Prostate gland (tissue), 2 donors: ENCODE data around the gene RAB36. TPM values are rescaled to one million over a fixed set of nuclear protein-coding genes. Genes with fewer than 3 reads are reported as not detected.

Experiments
- DNase-seq: peaks from one replicate; pipeline ENCODE4 v3.0.0-alpha.2; 2019; ENCODE audit warnings: low spot score
- H3K27ac ChIP-seq, 2 donors: fragments of 200-600 bp; sonication (generic); 2 replicates each; pipeline ENCODE4 v1.5.1; 2017 to 2019
- H3K27me3 ChIP-seq: fragments of 200-600 bp; sonication (generic); replicated peaks from 2 replicates; pipeline ENCODE4 v1.5.1; 2019; ENCODE audit not compliant: insufficient read depth
- H3K36me3 ChIP-seq, 2 donors: fragments of 200-600 bp; sonication (generic); 1 replicate in 1 of 2; 2 replicates in 1 of 2; pipeline versions ENCODE4 v1.5.1 to v1.8.1; 2017 to 2019
- H3K4me1 ChIP-seq: fragments of 200-600 bp; sonication (generic); replicated peaks from 2 replicates; pipeline ENCODE4 v1.5.1; 2019
- H3K4me3 ChIP-seq, 2 donors: fragments of 200-600 bp; sonication (generic); 2 replicates each; pipeline ENCODE4 v1.5.1; 2017 to 2019
- H3K9me3 ChIP-seq: fragments of 200-600 bp; sonication (generic); 2 replicates; pipeline ENCODE4 v1.5.1; 2017
- POLR2A ChIP-seq: fragments of 450-650 bp; IDR thresholded peaks from one replicate; pipeline ENCODE4 v1.6.1; 2016; ENCODE audit warnings: antibody characterized with exemption, mild to moderate bottlenecking
- POLR2AphosphoS5 ChIP-seq: sonication (generic); formaldehyde crosslinking; IDR thresholded peaks from one replicate; pipeline ENCODE4 v1.6.1; 2017; ENCODE audit warnings: antibody characterized with exemption
- WGBS: methylation state at CpG from one replicate; pipeline ENCODE4 v1.1.5; 2018; 5-methylcytosine and 5-hydroxymethylcytosine counted together
- intact Hi-C: fragments of 100-400 bp; cut with DNase I; formaldehyde crosslinking; loops from one replicate; pipeline ENCODE4 v1.14.2; 2022
- total RNA-seq, 2 donors: library from RNA; depleted of rRNA; stranded (reverse); fragments of >200 nt; gene quantifications; one replicate each; pipeline ENCODE4 v1.1.0, GENCODE V29; 2016
- TF ChIP-seq, protein P1 (sequence below), 4 experiments: fragments of 200-600 bp in 2 of 4; fragments of 450-650 bp in 2 of 4; sonication (generic) in 2 of 4; IDR thresholded peaks; 1 replicate in 3 of 4; 2 replicates in 1 of 4; pipeline ENCODE4 v1.5.1; 2016 to 2019; ENCODE audit warnings: antibody characterized with exemption in 4 of 4, mild to moderate bottlenecking in 2 of 4, moderate library complexity in 2 of 4

RAB36 gene
- total RNA-seq, 2 donors from 2014 or later: 4.1 to 12.7 TPM

DNA sequence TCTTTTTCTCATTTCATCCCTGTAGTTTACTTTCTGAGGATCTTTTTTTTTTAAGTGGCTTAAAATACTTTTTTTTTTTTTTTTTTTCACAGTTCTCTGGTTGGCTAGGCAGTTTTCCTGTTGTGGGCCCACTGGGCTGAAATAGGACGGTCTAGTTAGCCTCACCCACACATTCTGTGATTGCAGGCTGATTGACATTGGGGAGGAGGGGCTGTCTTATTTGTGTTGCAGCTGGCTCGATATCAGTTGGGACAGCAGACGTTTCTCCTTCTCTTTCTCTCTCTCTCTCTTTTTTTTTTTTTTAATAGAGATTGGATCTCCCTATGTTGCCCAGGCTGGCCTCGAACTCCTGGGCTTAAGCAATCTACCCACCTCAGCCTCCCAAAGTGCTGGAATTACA is 41.9 kb downstream of the RAB36 start:
- no peaks in the 10 kb centered on the region for H3K9me3 ChIP-seq
- H3K27me3 ChIP-seq: no peaks in the 10 kb centered on the region
- 67% methylated on average over 4 of the region's 4 CpGs for WGBS
- peak overlapping the region; percentile 42 to 59 for H3K27ac ChIP-seq
- TF ChIP-seq POLR2A: no peak
- TF ChIP-seq, protein P1, sequence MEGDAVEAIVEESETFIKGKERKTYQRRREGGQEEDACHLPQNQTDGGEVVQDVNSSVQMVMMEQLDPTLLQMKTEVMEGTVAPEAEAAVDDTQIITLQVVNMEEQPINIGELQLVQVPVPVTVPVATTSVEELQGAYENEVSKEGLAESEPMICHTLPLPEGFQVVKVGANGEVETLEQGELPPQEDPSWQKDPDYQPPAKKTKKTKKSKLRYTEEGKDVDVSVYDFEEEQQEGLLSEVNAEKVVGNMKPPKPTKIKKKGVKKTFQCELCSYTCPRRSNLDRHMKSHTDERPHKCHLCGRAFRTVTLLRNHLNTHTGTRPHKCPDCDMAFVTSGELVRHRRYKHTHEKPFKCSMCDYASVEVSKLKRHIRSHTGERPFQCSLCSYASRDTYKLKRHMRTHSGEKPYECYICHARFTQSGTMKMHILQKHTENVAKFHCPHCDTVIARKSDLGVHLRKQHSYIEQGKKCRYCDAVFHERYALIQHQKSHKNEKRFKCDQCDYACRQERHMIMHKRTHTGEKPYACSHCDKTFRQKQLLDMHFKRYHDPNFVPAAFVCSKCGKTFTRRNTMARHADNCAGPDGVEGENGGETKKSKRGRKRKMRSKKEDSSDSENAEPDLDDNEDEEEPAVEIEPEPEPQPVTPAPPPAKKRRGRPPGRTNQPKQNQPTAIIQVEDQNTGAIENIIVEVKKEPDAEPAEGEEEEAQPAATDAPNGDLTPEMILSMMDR (IDR thresholded peaks at IDR 0.05): no peak
- no peak for TF ChIP-seq POLR2AphosphoS5
- no peak for DNase-seq
- H3K4me3 ChIP-seq: no peak overlapping the region
- H3K4me1 ChIP-seq: peaks cover 7% of the 10 kb centered on the region
- intact Hi-C loops: no loop called here
- no peaks in the 10 kb centered on the region for H3K36me3 ChIP-seq

DNA sequence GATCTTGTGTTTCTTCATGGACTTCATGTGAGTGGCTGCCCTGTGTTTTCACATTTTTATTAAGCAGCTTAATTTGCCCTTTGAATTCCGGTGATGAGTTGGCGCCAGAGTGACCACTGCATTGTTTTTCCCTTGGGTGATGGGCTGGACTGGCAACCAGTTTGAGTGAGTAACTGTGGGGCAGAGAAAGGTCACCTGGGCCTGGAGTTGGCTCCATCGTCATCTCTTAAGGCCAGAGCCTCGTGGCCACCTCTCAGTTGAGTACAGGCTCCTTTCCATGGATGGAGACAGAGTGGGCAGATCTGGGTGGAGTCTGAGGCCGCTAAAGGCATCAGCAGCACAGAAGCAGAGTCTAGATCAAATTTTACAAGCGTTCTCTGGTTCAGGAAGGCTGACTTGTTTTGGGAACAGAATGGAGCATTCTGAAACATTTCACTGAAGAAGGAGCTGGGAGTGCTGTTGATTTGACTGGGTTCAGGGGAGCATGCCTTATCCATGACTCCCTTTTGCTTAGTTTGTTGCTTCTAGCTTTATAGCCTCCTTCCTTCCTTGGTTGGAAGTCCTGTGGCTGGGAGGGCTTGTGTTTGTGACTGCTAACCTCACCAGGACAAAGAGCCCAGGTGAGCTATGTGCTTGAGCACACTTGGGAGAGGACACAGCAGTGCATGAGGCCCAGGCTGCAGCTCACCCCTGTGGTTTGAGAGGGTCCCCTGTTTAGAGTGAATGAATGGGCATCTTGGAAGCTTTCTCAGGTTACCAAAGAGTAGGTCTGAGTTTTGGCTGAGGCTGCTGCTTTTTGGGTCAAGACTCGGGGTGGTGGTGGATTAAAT is 42.8 kb downstream of the RAB36 start:
- Histone ChIP-seq H3K27me3 (no peaks in the 10 kb centered on the region), H3K9me3 (no peaks in the 10 kb centered on the region), H3K27ac (peak overlapping the region; percentile 42 to 59), H3K4me1 (no peaks in the 10 kb centered on the region), H3K4me3 (no peak overlapping the region), H3K36me3 (no peaks in the 10 kb centered on the region)
- TF ChIP-seq, protein P1 (IDR thresholded peaks at IDR 0.05): no peak
- peak; percentile 37 for TF ChIP-seq POLR2AphosphoS5
- intact Hi-C loops: no loop called here
- no peak for DNase-seq
- WGBS: 51% methylated on average over 7 of the region's 7 CpGs

DNA sequence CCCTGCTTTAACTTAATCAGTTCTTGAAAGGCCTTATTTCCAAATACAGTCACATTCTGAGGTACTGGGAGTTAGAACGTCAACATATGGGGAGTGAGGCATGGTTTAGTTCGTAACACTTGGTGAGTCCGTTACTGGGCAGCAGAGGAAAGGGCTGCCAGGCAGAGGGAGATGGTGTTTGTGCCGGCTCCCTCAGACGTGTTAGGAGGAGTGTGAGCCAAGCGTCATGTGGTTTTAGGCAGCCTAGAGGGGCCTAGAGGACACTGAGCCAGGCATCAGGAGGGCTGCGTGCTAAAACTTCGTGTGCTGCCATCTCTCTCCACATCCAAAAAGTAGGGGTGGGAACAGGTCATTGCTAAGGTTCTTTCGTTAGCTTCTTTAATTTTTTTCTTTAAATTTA is 45.2 kb downstream of the RAB36 start:
- H3K4me1 ChIP-seq: no peaks in the 10 kb centered on the region
- no peaks in the 10 kb centered on the region for H3K9me3 ChIP-seq
- no peak overlapping the region for H3K27ac ChIP-seq
- intact Hi-C loops: no loop called here
- no peaks in the 10 kb centered on the region for H3K36me3 ChIP-seq
- TF ChIP-seq, protein P1 (IDR thresholded peaks at IDR 0.05): no peak
- TF ChIP-seq POLR2A: no peak
- TF ChIP-seq POLR2AphosphoS5: no peak
- H3K27me3 ChIP-seq: no peaks in the 10 kb centered on the region
- H3K4me3 ChIP-seq: no peak overlapping the region
- WGBS: 80% methylated on average over 9 of the region's 9 CpGs
- no peak for DNase-seq

DNA sequence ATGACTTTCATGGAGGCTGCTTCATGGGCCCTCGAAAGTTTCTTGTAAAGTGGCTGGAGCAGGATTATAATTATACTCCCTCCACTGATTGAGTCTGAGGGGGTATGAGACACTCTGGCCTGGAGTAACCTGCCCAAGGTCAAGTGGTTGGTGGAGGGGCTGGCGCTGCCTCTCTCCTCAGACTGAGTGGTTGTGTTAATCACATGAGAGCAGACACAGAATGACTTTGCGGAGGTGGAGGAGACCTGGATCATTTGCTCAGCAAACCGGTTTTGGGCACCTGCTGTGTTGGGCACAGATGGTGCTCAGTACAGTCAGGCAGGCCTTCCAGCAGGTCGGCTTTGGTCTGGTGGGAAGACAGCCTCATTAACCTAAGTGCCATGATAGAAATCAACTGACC is 46.9 kb downstream of the RAB36 start:
- Histone ChIP-seq H3K9me3 (no peaks in the 10 kb centered on the region), H3K4me1 (no peaks in the 10 kb centered on the region), H3K27ac (no peak overlapping the region), H3K4me3 (no peak overlapping the region), H3K27me3 (no peaks in the 10 kb centered on the region), H3K36me3 (no peaks in the 10 kb centered on the region)
- peak; percentile 40 for TF ChIP-seq POLR2AphosphoS5
- no peak for TF ChIP-seq POLR2A
- TF ChIP-seq, protein P1 (IDR thresholded peaks at IDR 0.05): no peak
- intact Hi-C loops: no loop called here
- 56% methylated on average over 5 of the region's 5 CpGs for WGBS
- no peak for DNase-seq

DNA sequence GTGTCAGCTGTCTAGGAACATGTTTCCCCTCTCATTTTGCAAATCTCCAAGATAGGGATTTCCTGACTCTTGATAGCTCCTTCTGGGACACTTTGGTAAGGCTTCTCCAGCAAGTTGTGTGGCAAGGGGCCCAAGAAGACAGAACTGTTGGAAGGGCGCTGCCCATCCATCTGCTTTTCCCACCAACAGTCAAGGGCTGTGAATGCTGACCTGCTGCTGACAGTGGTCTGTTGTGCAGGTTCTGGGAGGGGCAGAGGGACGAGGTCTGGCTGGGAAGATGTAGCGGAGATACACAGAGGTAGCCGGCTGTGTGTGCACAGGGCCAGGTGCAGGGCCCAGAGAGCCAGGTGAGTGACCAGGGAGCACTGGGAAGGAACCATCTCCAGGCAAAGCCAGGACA is 47.3 kb downstream of the RAB36 start:
- Histone ChIP-seq H3K27me3 (no peaks in the 10 kb centered on the region), H3K9me3 (no peaks in the 10 kb centered on the region), H3K4me3 (no peak overlapping the region), H3K4me1 (no peaks in the 10 kb centered on the region), H3K36me3 (no peaks in the 10 kb centered on the region), H3K27ac (no peak overlapping the region)
- WGBS: 89% methylated on average over 4 of the region's 4 CpGs
- intact Hi-C loops: no loop called here
- TF ChIP-seq POLR2AphosphoS5 (no peak), POLR2A (no peak)
- TF ChIP-seq, protein P1 (IDR thresholded peaks at IDR 0.05): no peak
- DNase-seq: no peak
